RWPE1 (cell line): Measurements from ENCODE around the gene MRPL36.

ENCODE experiments used
- CTCF ChIA-PET: fragments of 350-600 bp; sonication (Branson Sonifier 250); formaldehyde crosslinking; extraction: SDS; loops from one replicate; lab custom pipeline; 2021; lab: Yijun Ruan, JAX
- POLR2A ChIA-PET: fragments of 400-600 bp; formaldehyde crosslinking; extraction: SDS; loops from one replicate; lab custom pipeline; 2020; ENCODE audit warnings: antibody characterized with exemption; ENCODE audit not compliant: low non-redundant PET; lab: Yijun Ruan, JAX
- DNase-seq: peaks from one replicate; pipeline ENCODE4 v3.0.0; 2012; ENCODE audit warnings: low spot score
- H3K27ac ChIP-seq: fragments of 450-650 bp; 2 replicates; pipeline ENCODE4 v1.5.1; 2017
- TF ChIP-seq, protein P1 (sequence below): fragments of 450-650 bp; conservative IDR thresholded peaks from 2 replicates; pipeline ENCODE4 v1.5.1; 2017; ENCODE audit warnings: low read depth, mild to moderate bottlenecking

The MRPL36 gene

DNA sequence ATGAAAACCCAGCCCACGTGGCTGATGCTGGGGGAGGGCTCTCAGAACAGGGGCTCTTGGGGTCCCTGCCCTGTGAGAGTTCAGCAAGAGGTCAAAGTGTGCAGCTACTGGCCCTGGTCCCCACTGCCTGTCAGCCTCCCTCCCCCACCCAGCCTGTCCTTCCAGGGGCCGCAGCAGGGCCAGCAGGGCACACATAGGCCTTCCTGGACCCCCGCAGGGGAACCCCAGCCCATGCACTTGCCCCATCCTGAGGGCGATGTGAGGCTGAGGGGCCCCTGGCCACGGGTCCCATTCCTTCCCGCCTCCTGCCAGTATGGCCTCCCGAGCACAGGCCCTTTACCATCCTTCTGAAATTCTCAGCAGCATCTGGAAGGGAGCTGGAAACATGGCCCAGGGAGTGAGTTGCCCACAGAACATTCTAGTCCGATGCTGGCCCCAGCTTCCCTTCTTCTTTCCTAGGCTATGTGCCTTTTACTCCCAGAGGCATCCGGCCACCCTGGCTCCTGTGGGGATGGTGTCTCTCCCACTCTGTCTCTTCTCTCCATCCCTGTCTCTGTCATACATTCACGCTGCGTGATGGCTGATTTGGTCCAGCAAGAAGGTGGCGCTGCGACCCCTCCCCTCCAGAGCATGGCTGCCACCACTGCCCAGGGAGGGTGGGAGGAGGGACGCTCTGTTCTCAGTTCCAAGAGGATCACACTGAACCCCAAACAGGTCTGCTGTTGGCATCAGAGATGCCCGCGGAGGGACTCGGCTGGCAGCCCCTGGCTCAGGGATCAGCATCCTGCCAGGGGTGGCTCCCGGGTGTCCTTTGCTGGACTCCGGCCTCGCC lies 19.6 kb downstream of the MRPL36 start:
- ChIA-PET POLR2A (no interaction called here), CTCF (no interaction called here)
- no peak for DNase-seq
- H3K27ac ChIP-seq: no peak overlapping the region
- TF ChIP-seq, protein P1, sequence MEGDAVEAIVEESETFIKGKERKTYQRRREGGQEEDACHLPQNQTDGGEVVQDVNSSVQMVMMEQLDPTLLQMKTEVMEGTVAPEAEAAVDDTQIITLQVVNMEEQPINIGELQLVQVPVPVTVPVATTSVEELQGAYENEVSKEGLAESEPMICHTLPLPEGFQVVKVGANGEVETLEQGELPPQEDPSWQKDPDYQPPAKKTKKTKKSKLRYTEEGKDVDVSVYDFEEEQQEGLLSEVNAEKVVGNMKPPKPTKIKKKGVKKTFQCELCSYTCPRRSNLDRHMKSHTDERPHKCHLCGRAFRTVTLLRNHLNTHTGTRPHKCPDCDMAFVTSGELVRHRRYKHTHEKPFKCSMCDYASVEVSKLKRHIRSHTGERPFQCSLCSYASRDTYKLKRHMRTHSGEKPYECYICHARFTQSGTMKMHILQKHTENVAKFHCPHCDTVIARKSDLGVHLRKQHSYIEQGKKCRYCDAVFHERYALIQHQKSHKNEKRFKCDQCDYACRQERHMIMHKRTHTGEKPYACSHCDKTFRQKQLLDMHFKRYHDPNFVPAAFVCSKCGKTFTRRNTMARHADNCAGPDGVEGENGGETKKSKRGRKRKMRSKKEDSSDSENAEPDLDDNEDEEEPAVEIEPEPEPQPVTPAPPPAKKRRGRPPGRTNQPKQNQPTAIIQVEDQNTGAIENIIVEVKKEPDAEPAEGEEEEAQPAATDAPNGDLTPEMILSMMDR: no peak

DNA sequence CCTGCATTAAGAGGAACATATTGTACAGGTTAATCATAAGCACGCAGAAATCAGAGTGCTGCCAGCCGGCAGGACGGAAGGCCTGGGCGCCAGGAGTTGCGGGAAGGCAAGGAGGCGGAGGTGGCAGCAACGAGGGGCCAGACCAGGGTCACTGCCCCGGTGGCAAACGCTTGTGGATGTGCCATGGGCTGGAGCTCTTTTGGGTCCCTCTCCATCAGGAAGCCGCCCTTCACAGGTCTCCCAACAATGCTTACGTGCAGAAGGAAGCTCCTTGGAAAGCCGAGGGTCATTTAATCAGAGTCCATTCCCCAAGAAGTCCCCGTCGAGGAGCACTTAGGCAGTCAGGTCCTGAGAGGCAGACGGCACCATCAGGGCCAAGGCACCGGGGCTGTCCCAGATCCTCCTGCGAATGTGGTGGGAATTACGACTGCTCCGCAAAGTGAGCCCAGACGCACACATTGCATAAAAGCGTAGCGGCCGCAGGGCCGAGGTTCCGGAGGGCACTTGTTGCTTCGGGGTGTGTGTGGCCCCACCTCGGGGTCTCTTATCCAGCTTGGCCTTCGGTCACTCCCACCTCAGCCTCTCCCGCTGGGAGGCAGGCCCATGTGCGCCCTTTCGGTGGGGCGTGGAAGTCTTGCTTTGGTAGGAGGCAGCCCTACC lies 20.5 kb downstream of the MRPL36 start:
- no peak overlapping the region for H3K27ac ChIP-seq
- ChIA-PET CTCF (no interaction called here), POLR2A (no interaction called here)
- no peak for DNase-seq
- TF ChIP-seq, protein P1: no peak

DNA sequence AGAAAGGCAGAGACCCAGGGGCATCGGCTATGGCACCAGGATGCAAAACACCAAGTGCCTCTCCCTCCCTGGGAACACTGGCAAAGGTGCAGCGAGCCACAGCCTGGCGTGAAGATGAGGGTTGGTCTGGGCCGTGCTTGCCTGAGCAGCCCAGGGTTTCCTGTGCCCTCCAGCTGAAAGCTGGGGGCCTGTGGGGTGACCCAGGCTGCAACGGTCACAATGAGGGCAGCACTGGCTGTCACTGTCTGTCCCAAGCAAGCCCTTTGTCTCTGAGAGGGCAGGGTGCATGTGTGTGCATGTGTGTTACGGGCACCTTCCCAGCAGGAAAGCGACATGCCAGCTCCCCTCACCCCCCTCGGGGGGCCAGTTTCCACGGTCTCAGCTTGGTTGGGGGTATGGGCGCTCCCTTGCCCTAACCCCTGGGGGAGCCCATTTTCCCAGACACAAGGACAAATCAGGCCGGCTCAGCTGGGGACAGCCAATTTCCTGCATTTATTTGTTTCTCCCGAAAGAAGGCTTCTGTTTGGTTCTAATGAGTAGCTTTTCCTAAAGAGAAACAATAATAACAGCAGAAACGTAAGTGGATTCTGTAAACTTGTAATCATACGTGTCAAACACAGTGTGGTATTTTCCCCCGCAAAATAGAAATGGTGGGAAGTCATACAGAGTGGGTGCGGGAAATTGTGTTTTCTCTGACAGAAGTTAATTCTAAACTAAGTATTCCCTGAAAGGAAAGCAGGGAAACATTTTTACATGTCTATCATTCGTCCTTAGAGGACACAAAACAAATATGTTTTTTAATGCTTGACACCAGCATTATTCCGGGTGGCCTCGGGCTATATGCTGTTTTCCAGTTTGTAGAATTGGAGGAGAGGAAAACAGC lies 21.3 kb downstream of the MRPL36 start:
- no peak overlapping the region for H3K27ac ChIP-seq
- TF ChIP-seq, protein P1: no peak
- POLR2A ChIA-PET: no interaction called here
- CTCF ChIA-PET: no interaction called here
- DNase-seq: no peak

DNA sequence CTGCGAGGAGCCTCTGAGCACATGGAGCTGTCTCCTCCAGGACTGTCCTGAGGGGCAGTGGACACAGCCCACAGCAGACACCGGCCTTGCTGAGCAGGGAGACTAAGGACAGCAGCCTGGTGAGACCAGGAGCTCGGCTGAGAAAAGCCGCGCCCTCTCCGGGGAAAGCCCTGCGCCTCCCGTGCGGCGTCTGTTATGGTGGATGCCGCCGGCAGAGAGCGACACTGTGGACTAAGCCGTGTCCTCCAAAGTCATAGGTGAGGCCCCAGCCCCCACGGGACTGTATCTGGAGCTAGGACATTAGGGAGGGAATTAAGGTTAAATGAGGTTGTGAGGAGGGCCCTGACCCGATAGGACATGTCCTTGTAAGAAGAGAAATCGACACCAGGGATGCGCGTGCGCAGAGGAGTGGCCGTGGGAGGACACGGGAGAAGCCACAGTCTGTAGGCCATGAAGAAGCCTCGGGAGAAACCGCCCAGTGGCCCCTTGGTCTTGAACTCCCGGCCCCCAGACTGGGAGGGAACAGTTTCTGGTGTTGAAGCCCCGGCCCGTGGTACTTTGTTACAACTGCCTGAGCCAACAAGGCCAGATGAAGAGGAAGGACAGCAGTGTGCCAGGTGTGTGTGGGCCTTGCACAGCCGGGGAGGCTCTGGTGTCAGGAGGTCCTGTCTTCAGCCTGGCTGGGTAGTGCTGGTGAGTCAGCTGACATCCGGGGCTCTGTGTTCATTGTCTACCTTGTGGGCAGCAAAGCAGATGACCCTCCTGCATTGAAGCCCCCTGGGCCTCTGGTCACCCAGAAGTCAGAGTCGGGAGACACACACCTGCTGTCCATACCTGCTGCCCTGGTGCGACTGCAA lies 22.1 kb downstream of the MRPL36 start:
- TF ChIP-seq, protein P1: no peak
- CTCF ChIA-PET: interaction anchor here (0.6 to 0.8 kb wide), 2 partner anchors 132 to 802 kb away, joined by 3 to 4 read pairs; no protein-coding TSS in a partner anchor
- no peak overlapping the region for H3K27ac ChIP-seq
- no peak for DNase-seq
- POLR2A ChIA-PET: no interaction called here

DNA sequence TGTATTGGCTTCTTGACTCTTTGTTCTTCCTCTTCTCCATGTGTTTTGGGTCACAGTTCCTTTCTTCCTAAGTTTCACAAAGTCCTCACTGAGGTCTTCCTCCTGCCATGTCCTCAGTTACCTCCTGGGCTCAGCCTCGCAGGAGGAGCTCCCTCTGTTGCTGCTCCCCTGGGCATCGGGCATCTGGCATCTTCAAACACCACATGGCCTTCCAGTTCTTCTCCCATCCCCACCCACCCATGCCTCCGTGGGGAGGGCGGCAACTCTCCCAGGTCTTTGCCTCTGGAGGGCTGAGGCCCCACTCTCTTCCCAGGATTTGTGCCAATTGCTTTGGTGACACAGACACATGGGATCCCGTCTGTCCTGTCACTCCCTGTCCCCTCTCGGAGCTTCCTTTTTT lies 22.8 kb downstream of the MRPL36 start:
- CTCF ChIA-PET: interaction anchor here (0.6 to 0.8 kb wide), 2 partner anchors 132 to 803 kb away, joined by 3 to 4 read pairs; no protein-coding TSS in a partner anchor
- H3K27ac ChIP-seq: no peak overlapping the region
- TF ChIP-seq, protein P1: no peak
- POLR2A ChIA-PET: no interaction called here
- DNase-seq: no peak
